Loucy (cell line): ENCODE measurements around the gene CFAP157.
A peak's percentile ranks its signal among the peaks of the same experiment; 100 is the strongest.

Experiments used
- H2AFZ ChIP-seq: fragments of 200-600 bp; sonication (generic); 2 replicates; pipeline ENCODE4 v1.6.0; 2016; ENCODE audit warnings: antibody characterized with exemption, mild to moderate bottlenecking, low read length, moderate library complexity
- H3F3A ChIP-seq: fragments of 200-600 bp; 2 replicates; pipeline ENCODE4 v1.6.0; 2016; ENCODE audit warnings: antibody characterized with exemption, low read depth, mild to moderate bottlenecking
- H3K27me3 ChIP-seq: fragments of 200-600 bp; sonication (generic); 2 replicates; pipeline ENCODE4 v1.6.1; 2014; ENCODE audit warnings: low read length, mild to moderate bottlenecking; ENCODE audit not compliant: insufficient read depth, poor library complexity, severe bottlenecking
- H3K36me3 ChIP-seq: fragments of 200-600 bp; sonication (generic); 2 replicates; pipeline ENCODE4 v1.6.1; 2016; ENCODE audit warnings: low read length; ENCODE audit not compliant: insufficient read depth
- H3K4me1 ChIP-seq: fragments of 200-600 bp; sonication (generic); 2 replicates; pipeline ENCODE4 v1.5.1; 2014; ENCODE audit warnings: low read length, mild to moderate bottlenecking; ENCODE audit not compliant: insufficient read depth, poor library complexity, severe bottlenecking
- H3K4me2 ChIP-seq: fragments of 200-600 bp; sonication (generic); 2 replicates; pipeline ENCODE4 v1.6.0; 2014; ENCODE audit warnings: antibody characterized with exemption, low read length, low read depth, mild to moderate bottlenecking; ENCODE audit not compliant: poor library complexity, severe bottlenecking
- H3K4me3 ChIP-seq: fragments of 200-600 bp; sonication (generic); 2 replicates; pipeline ENCODE4 v1.5.1; 2014; ENCODE audit warnings: low read length, mild to moderate bottlenecking, mixed read lengths; ENCODE audit not compliant: poor library complexity, severe bottlenecking
- H3K79me2 ChIP-seq: fragments of 200-600 bp; sonication (generic); 2 replicates; pipeline ENCODE4 v1.6.1; 2014; ENCODE audit warnings: low read length; ENCODE audit not compliant: insufficient read depth
- H3K9ac ChIP-seq: fragments of 200-600 bp; sonication (generic); 2 replicates; pipeline ENCODE4 v1.6.0; 2014; ENCODE audit warnings: mild to moderate bottlenecking, low read depth, low read length, moderate library complexity; ENCODE audit not compliant: poor library complexity, severe bottlenecking
- H3K9me2 ChIP-seq: fragments of 200-600 bp; sonication (generic); replicated peaks from 2 replicates; pipeline ENCODE4 v1.6.1; 2016; ENCODE audit warnings: low read depth, low read length, mixed read lengths
- H3K9me3 ChIP-seq: fragments of 200-600 bp; sonication (generic); 2 replicates; pipeline ENCODE4 v1.6.1; 2014; ENCODE audit warnings: mild to moderate bottlenecking, antibody characterized with exemption, low read length, low read depth; ENCODE audit not compliant: insufficient read depth
- H4K20me1 ChIP-seq: fragments of 200-600 bp; sonication (generic); 2 replicates; pipeline ENCODE4 v1.6.0; 2014; ENCODE audit warnings: antibody characterized with exemption, low read length, mild to moderate bottlenecking; ENCODE audit not compliant: insufficient read depth, poor library complexity, severe bottlenecking
- EZH2phosphoT487 ChIP-seq: fragments of 200-600 bp; IDR thresholded peaks from 2 replicates; pipeline ENCODE4 v1.6.1; 2018; ENCODE audit warnings: antibody characterized with exemption, mild to moderate bottlenecking, moderate library complexity, borderline replicate concordance
- TF ChIP-seq, protein P1 (sequence below): fragments of 200-600 bp; sonication (generic); conservative IDR thresholded peaks from 2 replicates; pipeline ENCODE4 v1.5.1; 2014; ENCODE audit warnings: mild to moderate bottlenecking, antibody characterized with exemption, low read length

Gene CFAP157

DNA sequence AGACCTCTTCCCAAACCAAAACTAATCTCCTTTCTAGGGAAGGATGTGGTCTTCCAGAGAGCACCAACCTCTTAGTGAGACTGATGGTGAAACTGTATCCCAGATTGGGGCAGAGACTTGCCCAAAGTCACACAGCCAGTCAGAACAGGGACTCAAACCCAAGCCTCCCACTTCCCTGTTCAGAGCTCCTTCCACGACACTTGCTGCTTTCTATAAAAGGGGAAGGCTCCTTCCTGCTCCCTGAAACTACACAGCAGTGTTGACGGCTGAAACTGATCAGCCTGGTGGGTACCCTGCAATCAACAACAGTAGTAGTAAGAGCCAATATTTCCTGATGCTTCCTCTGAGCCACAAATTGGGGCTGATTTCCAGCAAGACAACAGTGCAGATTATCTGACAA lies 26.8 kb downstream of the CFAP157 start:
- H3K9me3 ChIP-seq, result no peaks in the 10 kb centered on the region
- peak overlapping the region; percentile 92 for H3K4me3 ChIP-seq
- peaks cover 5% of the 10 kb centered on the region for H4K20me1 ChIP-seq
- no peaks in the 10 kb centered on the region for H3F3A ChIP-seq
- H3K4me1 ChIP-seq, result peaks cover 14% of the 10 kb centered on the region
- H3K27me3 ChIP-seq, result no peaks in the 10 kb centered on the region
- H2AFZ ChIP-seq, result no peak overlapping the region
- H3K4me2 ChIP-seq, result peak overlapping the region; percentile 91
- H3K79me2 ChIP-seq, result peaks cover 9% of the 10 kb centered on the region
- peak overlapping the region; percentile 81 for H3K9ac ChIP-seq
- H3K36me3 ChIP-seq, result peaks cover 6% of the 10 kb centered on the region; the same call in 1 of the 2 replicates
- no peaks in the 10 kb centered on the region for H3K9me2 ChIP-seq
- TF ChIP-seq, protein P1, sequence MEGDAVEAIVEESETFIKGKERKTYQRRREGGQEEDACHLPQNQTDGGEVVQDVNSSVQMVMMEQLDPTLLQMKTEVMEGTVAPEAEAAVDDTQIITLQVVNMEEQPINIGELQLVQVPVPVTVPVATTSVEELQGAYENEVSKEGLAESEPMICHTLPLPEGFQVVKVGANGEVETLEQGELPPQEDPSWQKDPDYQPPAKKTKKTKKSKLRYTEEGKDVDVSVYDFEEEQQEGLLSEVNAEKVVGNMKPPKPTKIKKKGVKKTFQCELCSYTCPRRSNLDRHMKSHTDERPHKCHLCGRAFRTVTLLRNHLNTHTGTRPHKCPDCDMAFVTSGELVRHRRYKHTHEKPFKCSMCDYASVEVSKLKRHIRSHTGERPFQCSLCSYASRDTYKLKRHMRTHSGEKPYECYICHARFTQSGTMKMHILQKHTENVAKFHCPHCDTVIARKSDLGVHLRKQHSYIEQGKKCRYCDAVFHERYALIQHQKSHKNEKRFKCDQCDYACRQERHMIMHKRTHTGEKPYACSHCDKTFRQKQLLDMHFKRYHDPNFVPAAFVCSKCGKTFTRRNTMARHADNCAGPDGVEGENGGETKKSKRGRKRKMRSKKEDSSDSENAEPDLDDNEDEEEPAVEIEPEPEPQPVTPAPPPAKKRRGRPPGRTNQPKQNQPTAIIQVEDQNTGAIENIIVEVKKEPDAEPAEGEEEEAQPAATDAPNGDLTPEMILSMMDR, result no peak
- no peak for TF ChIP-seq EZH2phosphoT487

DNA sequence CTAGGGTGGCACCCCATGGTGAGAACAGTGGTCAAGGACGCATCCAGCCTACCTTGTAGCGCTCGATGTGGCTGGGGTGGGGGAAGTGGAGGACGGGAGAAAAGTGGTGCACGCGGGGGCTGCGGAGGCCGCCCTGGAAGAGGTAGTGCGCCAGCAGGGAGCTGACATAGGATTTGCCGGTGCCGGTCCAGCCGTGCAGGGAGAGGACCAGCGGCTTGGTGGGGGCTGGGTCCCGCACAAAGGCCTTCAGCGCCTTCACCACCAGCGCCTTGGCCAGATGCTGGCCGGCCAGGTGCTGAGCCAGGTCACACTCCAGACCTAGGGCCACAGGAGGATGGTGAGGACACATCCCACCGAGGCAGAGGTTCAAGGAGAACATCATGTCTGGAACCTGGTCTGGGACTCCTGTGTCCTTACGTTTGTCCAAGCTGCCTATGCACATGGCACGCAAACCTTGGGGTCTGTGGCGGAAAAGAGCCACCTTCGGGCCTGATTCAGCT lies 27.5 kb downstream of the CFAP157 start:
- no peaks in the 10 kb centered on the region for H3K9me3 ChIP-seq
- TF ChIP-seq, protein P1, result no peak
- TF ChIP-seq EZH2phosphoT487, result no peak
- H4K20me1 ChIP-seq, result peaks cover 5% of the 10 kb centered on the region
- no peak overlapping the region for H2AFZ ChIP-seq
- no peaks in the 10 kb centered on the region for H3F3A ChIP-seq
- no peaks in the 10 kb centered on the region for H3K9me2 ChIP-seq
- H3K27me3 ChIP-seq, result no peaks in the 10 kb centered on the region
- H3K4me1 ChIP-seq, result peaks cover 14% of the 10 kb centered on the region
- peaks cover 9% of the 10 kb centered on the region for H3K79me2 ChIP-seq
- H3K4me3 ChIP-seq, result peak overlapping the region; percentile 92
- H3K9ac ChIP-seq, result peak overlapping the region; percentile 81
- H3K36me3 ChIP-seq, result peaks cover 12% of the 10 kb centered on the region; the same call in 1 of the 2 replicates
- peak overlapping the region; percentile 91 for H3K4me2 ChIP-seq

DNA sequence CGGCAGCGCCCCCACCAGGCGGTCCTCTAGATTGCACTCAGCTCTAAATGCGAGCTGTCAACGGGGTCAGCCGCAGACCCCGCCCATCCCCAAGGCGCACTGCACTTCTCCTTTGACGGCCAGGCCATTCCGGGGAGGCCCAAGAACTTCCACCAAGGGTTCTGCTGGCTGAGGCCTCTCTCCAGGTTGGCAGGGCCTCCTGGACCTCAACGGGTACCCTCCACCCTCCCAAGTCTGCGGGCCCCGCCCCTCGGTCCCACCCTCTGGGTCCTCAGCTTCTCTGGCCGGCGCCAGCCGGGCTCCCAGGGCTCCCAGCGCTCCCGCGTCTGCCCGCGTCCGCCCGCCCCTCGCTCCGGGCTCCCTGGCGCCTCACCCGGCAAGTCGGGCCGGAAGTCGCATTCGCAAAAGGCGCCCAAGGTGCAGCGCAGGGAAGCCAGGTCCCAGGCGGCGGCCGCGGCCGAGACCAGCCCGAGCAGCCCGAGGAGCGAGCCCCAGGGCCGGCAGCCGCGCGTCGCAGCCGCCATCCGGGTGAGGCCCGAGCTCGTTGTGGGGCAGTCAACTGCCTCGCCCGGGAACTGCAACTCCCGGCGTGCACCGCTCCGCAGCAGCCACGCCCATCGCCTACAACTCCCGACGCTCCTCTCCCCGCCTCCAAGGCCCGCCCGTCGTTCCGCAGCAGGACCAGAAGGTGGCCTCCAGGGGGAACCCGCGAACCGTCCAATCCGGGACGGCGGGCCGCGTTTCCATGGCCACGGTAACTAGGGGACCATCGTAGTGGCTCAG lies 28.1 kb downstream of the CFAP157 start, which contains the start of gene TOR2A:
Gene TOR2A (minus strand): TSS at position 548 of the 783 bp plus-strand sequence. CDS start 24 bp downstream, at position 524.
- no peak for TF ChIP-seq EZH2phosphoT487
- TF ChIP-seq, protein P1, result peak; percentile 92
- Histone ChIP-seq H2AFZ (peak within 1 kb of the TSS; percentile 83), H3K4me1 (peaks cover 14% of the 10 kb centered on the region), H3K4me3 (peak within 1 kb of the TSS; percentile 92), H3K79me2 (peaks cover 9% of the 10 kb centered on the region), H3K9ac (peak within 1 kb of the TSS; percentile 81), H3K27me3 (no peaks in the 10 kb centered on the region), H4K20me1 (peaks cover 5% of the 10 kb centered on the region), H3K9me3 (no peaks in the 10 kb centered on the region), H3K36me3 (peaks cover 19% of the 10 kb centered on the region; the same call in 1 of the 2 replicates), H3K4me2 (peak within 1 kb of the TSS; percentile 91), H3K9me2 (no peaks in the 10 kb centered on the region), H3F3A (no peaks in the 10 kb centered on the region)
